HEK293 (cell line): ENCODE measurements around the gene CD151.

Experiments
- CTCF ChIA-PET: fragments of 350-600 bp; formaldehyde crosslinking; extraction: SDS; loops from one replicate; lab custom pipeline; 2021; ENCODE audit warnings: antibody characterized with exemption; lab: Yijun Ruan, JAX
- POLR2A ChIA-PET: fragments of 300-600 bp; formaldehyde crosslinking; extraction: SDS; loops from one replicate; lab custom pipeline; 2020; ENCODE audit warnings: antibody characterized with exemption, inconsistent platforms; lab: Yijun Ruan, JAX
- H3K27ac ChIP-seq: fragments of 200-500 bp; sonication (Bioruptor generic); 2 replicates; pipeline ENCODE4 v1.5.1; 2014; ENCODE audit warnings: low read depth, low read length, control low read depth, inconsistent platforms; ENCODE audit errors: extremely low read depth
- H3K36me3 ChIP-seq, 2 experiments: fragments of 200-500 bp in 1 of 2; sonication (Bioruptor generic) in 1 of 2; 1 replicate in 1 of 2; 2 replicates in 1 of 2; pipeline ENCODE4 v1.5.1; 2014 to 2017; ENCODE audit warnings: inconsistent platforms in 2 of 2, low read length in 2 of 2; ENCODE audit not compliant: control insufficient read depth in 2 of 2, insufficient read depth in 1 of 2
- H3K4me1 ChIP-seq: fragments of 200-500 bp; sonication (Bioruptor generic); 2 replicates; pipeline ENCODE4 v1.5.1; 2014; ENCODE audit warnings: mild to moderate bottlenecking, low read length, inconsistent platforms; ENCODE audit not compliant: control insufficient read depth, insufficient read depth
- H3K4me3 ChIP-seq: 2 replicates; pipeline ENCODE4 v1.5.1; 2011; ENCODE audit warnings: low read depth, mild to moderate bottlenecking, control low read depth, low read length, moderate library complexity
- H3K9me3 ChIP-seq: fragments of 200-500 bp; sonication (Bioruptor generic); 2 replicates; pipeline ENCODE4 v1.5.1; 2014; ENCODE audit warnings: low read depth, low read length, inconsistent platforms; ENCODE audit not compliant: control insufficient read depth, insufficient read depth
- GLI4 ChIP-seq: fragments of 450-650 bp; formaldehyde crosslinking; IDR thresholded peaks from 2 replicates; pipeline ENCODE4 v1.5.1; 2016; ENCODE audit warnings: missing biosample characterization, missing genetic modification characterization
- INSM2 ChIP-seq: fragments of 450-650 bp; formaldehyde crosslinking; IDR thresholded peaks from 2 replicates; pipeline ENCODE4 v1.5.1; 2016; ENCODE audit warnings: missing biosample characterization, missing genetic modification characterization
- PATZ1 ChIP-seq: fragments of 450-650 bp; formaldehyde crosslinking; IDR thresholded peaks from 2 replicates; pipeline ENCODE4 v1.5.1; 2016; ENCODE audit warnings: missing biosample characterization, missing genetic modification characterization
- SCRT2 ChIP-seq: fragments of 450-650 bp; formaldehyde crosslinking; IDR thresholded peaks from 2 replicates; pipeline ENCODE4 v1.5.1; 2016; ENCODE audit warnings: missing biosample characterization, missing genetic modification characterization
- ZEB2 ChIP-seq: fragments of 450-650 bp; formaldehyde crosslinking; IDR thresholded peaks from 2 replicates; pipeline ENCODE4 v1.5.1; 2016; ENCODE audit warnings: missing biosample characterization, missing genetic modification characterization
- ZFHX2 ChIP-seq: fragments of 450-650 bp; formaldehyde crosslinking; conservative IDR thresholded peaks from 2 replicates; pipeline ENCODE4 v1.5.1; 2016; ENCODE audit warnings: missing biosample characterization, missing genetic modification characterization
- ZIC2 ChIP-seq: fragments of 450-650 bp; formaldehyde crosslinking; IDR thresholded peaks from 2 replicates; pipeline ENCODE4 v1.5.1; 2016; ENCODE audit warnings: missing biosample characterization, missing genetic modification characterization
- ZNF175 ChIP-seq: fragments of 450-650 bp; formaldehyde crosslinking; IDR thresholded peaks from 2 replicates; pipeline ENCODE4 v1.5.1; 2016; ENCODE audit warnings: missing biosample characterization, missing genetic modification characterization
- ZNF248 ChIP-seq: fragments of 450-650 bp; formaldehyde crosslinking; IDR thresholded peaks from 2 replicates; pipeline ENCODE4 v1.5.1; 2017; ENCODE audit warnings: missing biosample characterization, missing genetic modification characterization
- ZNF341 ChIP-seq: fragments of 450-650 bp; formaldehyde crosslinking; IDR thresholded peaks from 2 replicates; pipeline ENCODE4; 2016; ENCODE audit warnings: low read depth, missing biosample characterization, missing genetic modification characterization
- ZNF398 ChIP-seq: fragments of 450-650 bp; formaldehyde crosslinking; IDR thresholded peaks from 2 replicates; pipeline ENCODE4 v1.5.1; 2017; ENCODE audit warnings: missing biosample characterization, missing genetic modification characterization
- ZNF416 ChIP-seq: fragments of 450-650 bp; formaldehyde crosslinking; IDR thresholded peaks from 2 replicates; pipeline ENCODE4 v1.5.1; 2016; ENCODE audit warnings: missing biosample characterization, missing genetic modification characterization
- ZNF518A ChIP-seq: fragments of 450-650 bp; formaldehyde crosslinking; conservative IDR thresholded peaks from 2 replicates; pipeline ENCODE4 v1.5.1; 2016; ENCODE audit warnings: low read depth, missing biosample characterization, missing genetic modification characterization
- ZNF571 ChIP-seq: fragments of 450-650 bp; formaldehyde crosslinking; IDR thresholded peaks from 2 replicates; pipeline ENCODE4 v1.5.0; 2017; ENCODE audit warnings: missing biosample characterization, missing genetic modification characterization
- ZNF580 ChIP-seq: fragments of 450-650 bp; formaldehyde crosslinking; IDR thresholded peaks from 2 replicates; pipeline ENCODE4 v1.5.1; 2016; ENCODE audit warnings: missing biosample characterization, missing genetic modification characterization
- ZNF610 ChIP-seq: fragments of 450-650 bp; formaldehyde crosslinking; IDR thresholded peaks from 2 replicates; pipeline ENCODE4 v1.5.1; 2016; ENCODE audit warnings: missing biosample characterization, missing genetic modification characterization, borderline replicate concordance
- ZNF621 ChIP-seq: fragments of 450-650 bp; formaldehyde crosslinking; IDR thresholded peaks from 2 replicates; pipeline ENCODE4 v1.5.1; 2017; ENCODE audit warnings: missing biosample characterization, missing genetic modification characterization
- ZNF623 ChIP-seq: fragments of 450-650 bp; formaldehyde crosslinking; IDR thresholded peaks from 2 replicates; pipeline ENCODE4 v1.5.1; 2016; ENCODE audit warnings: missing biosample characterization, missing genetic modification characterization
- ZNF692 ChIP-seq: fragments of 450-650 bp; formaldehyde crosslinking; IDR thresholded peaks from 2 replicates; pipeline ENCODE4 v1.5.1; 2016; ENCODE audit warnings: missing biosample characterization, missing genetic modification characterization

The CD151 gene

GRCh38 chr11:812390-812789, 20.4 kb upstream of the CD151 start:
- no peak for TF ChIP-seq ZNF175 (tag by site-specific recombination)
- no peak for TF ChIP-seq ZNF571 (tag by site-specific recombination)
- no peak for TF ChIP-seq ZNF398
- no peak for TF ChIP-seq ZNF623
- TF ChIP-seq ZNF416 (tag by site-specific recombination), result no peak
- no peak for TF ChIP-seq INSM2 (tag by site-specific recombination)
- no peak for TF ChIP-seq GLI4 (tag by site-specific recombination)
- TF ChIP-seq ZFHX2 (tag by site-specific recombination), result no peak
- no peak for TF ChIP-seq ZIC2 (tag by site-specific recombination)
- TF ChIP-seq ZNF518A, result no peak
- no peak for TF ChIP-seq ZNF248 (tag by site-specific recombination)
- no peak for TF ChIP-seq ZNF610 (tag by site-specific recombination)
- TF ChIP-seq SCRT2, result no peak
- TF ChIP-seq PATZ1 (tag by site-specific recombination), result no peak
- TF ChIP-seq ZNF341 (tag by site-specific recombination), result no peak
- TF ChIP-seq ZNF692, result no peak
- no peak for TF ChIP-seq ZNF621
- TF ChIP-seq ZNF580 (tag by site-specific recombination), result no peak
- no peak for TF ChIP-seq ZEB2 (tag by site-specific recombination)
- TF ChIP-seq, all 188 proteins: peak for 0
- H3K27ac ChIP-seq, result no peak overlapping the region
- CTCF ChIA-PET, result interaction anchor here (0.6 to 1.2 kb wide), 2 partner anchors 52 to 60 kb away, joined by 3 read pairs; no protein-coding TSS in a partner anchor
- POLR2A ChIA-PET, result interaction anchor here (1.1 to 11.4 kb wide), 2 partner anchors 22 to 32 kb away, joined by 4 to 202 read pairs; partner anchors contain the start of genes CD151 and CRACR2B
- no peaks in the 10 kb centered on the region for H3K9me3 ChIP-seq
- no peak overlapping the region for H3K4me3 ChIP-seq
- peaks cover 4 to 45% of the 10 kb centered on the region in 2 experiments; a peak in 2 of 3 replicates for H3K36me3 ChIP-seq
- H3K4me1 ChIP-seq, result no peaks in the 10 kb centered on the region
